Ishikawa (cell line): ENCODE results near the gene RAB28.

Source experiments
- CEBPB ChIP-seq: IDR thresholded peaks from 2 replicates; pipeline ENCODE4 v1.6.1; 2012
- CREB1 ChIP-seq: IDR thresholded peaks from 2 replicates; pipeline ENCODE4 v1.6.1; 2012; ENCODE audit warnings: low read depth
- EGR1 ChIP-seq: IDR thresholded peaks from 2 replicates; pipeline ENCODE4 v1.6.1; 2012
- EP300 ChIP-seq: IDR thresholded peaks from 2 replicates; pipeline ENCODE4 v1.6.1; 2012; ENCODE audit warnings: borderline replicate concordance
- FOXM1 ChIP-seq: IDR thresholded peaks from 2 replicates; pipeline ENCODE4 v1.6.1; 2012; ENCODE audit warnings: low read depth, borderline replicate concordance
- MAX ChIP-seq: IDR thresholded peaks from 2 replicates; pipeline ENCODE4 v1.6.1; 2012
- RAD21 ChIP-seq: IDR thresholded peaks from 2 replicates; pipeline ENCODE4 v1.6.1; 2012; ENCODE audit warnings: low read depth
- TAF1 ChIP-seq: IDR thresholded peaks from 2 replicates; pipeline ENCODE4 v1.6.1; 2012; ENCODE audit warnings: low read depth, mild to moderate bottlenecking
- TCF12 ChIP-seq: IDR thresholded peaks from 2 replicates; pipeline ENCODE4 v1.6.1; 2012; ENCODE audit warnings: low read depth
- USF1 ChIP-seq: IDR thresholded peaks from 2 replicates; pipeline ENCODE4 v1.6.1; 2012
- YY1 ChIP-seq: IDR thresholded peaks from 2 replicates; pipeline ENCODE4 v1.6.1; 2012; ENCODE audit warnings: low read depth

- TF ChIP-seq CREB1 (no peak), USF1 (no peak), EP300 (no peak), YY1 (no peak), FOXM1 (no peak), CEBPB (no peak), RAD21 (no peak), MAX (no peak), TCF12 (no peak), EGR1 (no peak), TAF1 (no peak)
These were observed 25.3 kb upstream of the RAB28 start for GRCh38 chr4:13509442-13509841.
